Measurements from ENCODE around the gene SLC35D1.
"Not testable (repeated sequence)": the region's sequence is repeated elsewhere in the genome, so short reads cannot be mapped to it uniquely, and the experiment has no call there.

The SLC35D1 gene

DNA sequence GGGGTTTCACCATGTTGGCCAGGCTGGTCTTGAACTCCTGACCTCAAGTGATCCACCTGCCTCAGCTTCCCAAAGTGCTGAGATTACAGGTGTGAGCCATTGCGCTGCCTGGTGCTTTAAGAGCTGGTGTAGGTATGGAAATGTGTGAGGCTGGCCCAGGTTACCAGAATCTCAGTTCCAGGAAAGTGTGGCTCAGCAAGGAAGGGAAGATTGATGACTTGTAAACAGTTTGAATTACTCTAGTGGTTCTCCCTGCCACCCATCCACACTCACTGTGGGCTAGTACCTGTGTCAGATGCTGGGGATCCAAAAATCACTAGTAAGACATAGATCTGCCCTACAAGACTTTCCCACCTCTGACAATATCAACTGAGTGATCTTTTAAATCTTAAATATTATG lies 34.5 kb upstream of the SLC35D1 start:
- POLR2A ChIA-PET (ENCODE audit: low non-redundant PET) = no interaction called here
- TF ChIP-seq, protein P1, sequence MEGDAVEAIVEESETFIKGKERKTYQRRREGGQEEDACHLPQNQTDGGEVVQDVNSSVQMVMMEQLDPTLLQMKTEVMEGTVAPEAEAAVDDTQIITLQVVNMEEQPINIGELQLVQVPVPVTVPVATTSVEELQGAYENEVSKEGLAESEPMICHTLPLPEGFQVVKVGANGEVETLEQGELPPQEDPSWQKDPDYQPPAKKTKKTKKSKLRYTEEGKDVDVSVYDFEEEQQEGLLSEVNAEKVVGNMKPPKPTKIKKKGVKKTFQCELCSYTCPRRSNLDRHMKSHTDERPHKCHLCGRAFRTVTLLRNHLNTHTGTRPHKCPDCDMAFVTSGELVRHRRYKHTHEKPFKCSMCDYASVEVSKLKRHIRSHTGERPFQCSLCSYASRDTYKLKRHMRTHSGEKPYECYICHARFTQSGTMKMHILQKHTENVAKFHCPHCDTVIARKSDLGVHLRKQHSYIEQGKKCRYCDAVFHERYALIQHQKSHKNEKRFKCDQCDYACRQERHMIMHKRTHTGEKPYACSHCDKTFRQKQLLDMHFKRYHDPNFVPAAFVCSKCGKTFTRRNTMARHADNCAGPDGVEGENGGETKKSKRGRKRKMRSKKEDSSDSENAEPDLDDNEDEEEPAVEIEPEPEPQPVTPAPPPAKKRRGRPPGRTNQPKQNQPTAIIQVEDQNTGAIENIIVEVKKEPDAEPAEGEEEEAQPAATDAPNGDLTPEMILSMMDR (conservative IDR thresholded peaks at IDR 0.05; ENCODE audit: low read depth) = no peak
- CTCF ChIA-PET = no interaction called here

DNA sequence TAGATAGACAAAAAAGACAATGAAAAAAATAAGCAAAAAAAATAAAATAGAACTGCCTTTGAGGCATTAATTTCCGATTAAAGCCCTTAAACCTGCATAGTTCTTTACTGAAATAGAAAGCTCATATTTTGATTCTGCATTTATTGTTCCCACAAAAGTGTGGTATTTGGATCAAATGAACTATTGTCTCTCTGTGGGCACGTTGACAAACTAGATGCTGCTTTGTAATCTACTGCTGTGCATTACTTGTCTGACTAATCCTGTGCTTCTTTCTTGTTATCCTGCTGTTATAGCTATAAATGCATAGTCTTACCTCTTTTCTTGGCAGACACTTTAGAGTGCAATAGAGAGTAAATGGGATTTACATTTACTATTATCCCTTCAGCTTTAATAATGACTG lies 31.4 kb upstream of the SLC35D1 start:
- CTCF ChIA-PET = interaction anchor here (0.6 to 1.1 kb wide), 2 partner anchors 11 to 972 kb away, joined by 3 to 4 read pairs; no protein-coding TSS in a partner anchor
- POLR2A ChIA-PET (ENCODE audit: low non-redundant PET) = no interaction called here
- TF ChIP-seq, protein P1 (conservative IDR thresholded peaks at IDR 0.05; ENCODE audit: low read depth) = no peak
- DNase-seq (ENCODE audit: low spot score) = no peak
- H3K27ac ChIP-seq = no peak overlapping the region

More for the DNA sequence above, 34.5 kb upstream of the SLC35D1 start:
- H3K27ac ChIP-seq = no peak overlapping the region
- DNase-seq (ENCODE audit: low spot score) = no peak

DNA sequence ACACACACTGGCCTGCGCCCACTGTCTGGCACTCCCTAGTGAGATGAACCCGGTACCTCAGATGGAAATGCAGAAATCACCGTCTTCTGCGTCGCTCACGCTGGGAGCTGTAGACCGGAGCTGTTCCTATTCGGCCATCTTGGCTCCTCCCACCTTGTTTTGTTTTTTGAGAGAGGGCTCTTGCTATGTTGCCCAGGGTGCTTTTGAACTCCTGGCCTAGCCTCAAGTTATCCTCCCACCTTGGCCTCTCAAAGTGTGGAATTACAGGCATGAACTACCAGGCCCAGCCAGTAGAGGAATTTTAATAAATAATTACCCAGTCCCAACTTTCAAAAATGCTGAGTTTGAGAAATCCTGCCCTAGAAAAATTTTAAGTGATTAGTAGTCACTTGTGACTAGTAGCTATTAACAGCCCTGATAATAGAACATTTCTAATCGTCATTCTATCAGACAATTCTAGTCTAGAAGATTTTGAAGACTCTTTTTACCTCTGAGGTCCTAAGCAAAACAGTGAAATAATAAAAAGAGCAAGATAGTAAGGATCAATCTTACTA lies 30.9 kb upstream of the SLC35D1 start:
- TF ChIP-seq, protein P1 (conservative IDR thresholded peaks at IDR 0.05; ENCODE audit: low read depth) = no peak
- CTCF ChIA-PET = interaction anchor here (0.6 to 1.1 kb wide), 2 partner anchors 11 to 900 kb away, joined by 3 to 4 read pairs; no protein-coding TSS in a partner anchor
- POLR2A ChIA-PET (ENCODE audit: low non-redundant PET) = no interaction called here
- no peak for DNase-seq (ENCODE audit: low spot score)
- no peak overlapping the region; the same call in 1 of the 2 replicates for H3K27ac ChIP-seq

DNA sequence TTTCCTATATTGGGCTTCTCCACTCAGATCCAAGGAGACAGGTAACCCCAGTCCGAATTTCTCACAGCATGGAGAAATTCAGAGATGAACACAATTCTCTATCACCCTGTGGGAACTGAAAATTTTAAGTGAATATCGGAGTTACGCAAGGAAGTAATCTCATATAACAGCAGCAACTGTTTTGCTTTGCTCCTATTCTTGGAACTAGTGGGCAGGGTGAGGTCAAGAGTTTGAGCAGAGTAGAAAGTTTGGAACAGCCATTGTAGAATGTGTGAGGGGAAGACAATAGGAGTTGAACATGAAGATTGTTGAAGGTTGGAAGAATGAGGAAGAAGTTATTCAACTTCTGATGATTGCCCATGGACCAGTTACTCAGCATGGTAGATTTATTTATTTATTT lies 24.3 kb upstream of the SLC35D1 start:
- no peak overlapping the region for H3K27ac ChIP-seq
- TF ChIP-seq, protein P1 (conservative IDR thresholded peaks at IDR 0.05; ENCODE audit: low read depth) = no peak
- no peak for DNase-seq (ENCODE audit: low spot score)
- POLR2A ChIA-PET (ENCODE audit: low non-redundant PET) = no interaction called here
- CTCF ChIA-PET = interaction anchor here (0.6 kb wide), 1 partner anchor 375 kb away, joined by 5 read pairs; no protein-coding TSS in a partner anchor

DNA sequence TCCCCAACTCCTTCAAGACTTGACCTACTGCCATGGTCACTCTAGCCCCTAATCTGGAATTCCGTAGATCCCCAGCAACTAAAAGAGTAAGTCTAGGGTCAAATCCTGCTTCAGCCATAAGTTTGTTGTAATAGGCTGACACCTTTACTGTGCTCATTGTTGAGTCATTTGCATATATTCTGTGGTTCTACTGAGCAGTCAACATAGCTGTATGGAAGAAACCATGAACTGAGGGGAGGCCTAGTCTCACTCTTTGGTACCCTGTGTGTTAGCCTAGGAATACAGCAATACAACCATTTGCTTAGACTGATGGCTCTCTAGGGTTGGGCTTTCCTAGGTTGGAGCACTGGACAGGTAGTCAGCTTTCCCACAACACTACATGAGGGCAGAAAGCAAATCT lies 23.6 kb upstream of the SLC35D1 start:
- no peak for DNase-seq (ENCODE audit: low spot score)
- ChIA-PET POLR2A (ENCODE audit: low non-redundant PET) (no interaction called here), CTCF (interaction anchor here (0.6 to 0.7 kb wide), 2 partner anchors 26 to 376 kb away, joined by 3 to 5 read pairs; no protein-coding TSS in a partner anchor)
- TF ChIP-seq, protein P1 (conservative IDR thresholded peaks at IDR 0.05; ENCODE audit: low read depth) = no peak
- no peak overlapping the region for H3K27ac ChIP-seq

DNA sequence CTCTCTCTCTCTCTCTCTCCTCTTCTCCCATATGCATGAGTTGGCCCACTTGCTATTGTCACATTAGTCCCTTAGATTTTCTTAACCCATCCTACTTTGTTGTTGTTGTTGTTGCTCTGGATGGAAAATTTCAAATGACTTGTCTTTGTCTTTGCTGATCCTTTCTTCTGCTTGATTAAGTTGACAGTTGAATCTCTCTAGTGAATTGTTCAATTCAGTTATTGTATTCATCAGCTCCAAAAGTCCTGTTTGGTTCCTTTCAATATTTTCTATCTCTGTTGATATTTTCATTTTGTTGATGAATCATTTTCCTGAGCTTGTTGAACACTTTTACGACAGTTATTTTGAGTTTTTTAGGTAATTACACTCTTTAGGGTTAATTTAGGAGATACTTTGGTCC lies 18.8 kb upstream of the SLC35D1 start:
- TF ChIP-seq, protein P1 (conservative IDR thresholded peaks at IDR 0.05; ENCODE audit: low read depth) = no peak
- POLR2A ChIA-PET (ENCODE audit: low non-redundant PET) = no interaction called here
- H3K27ac ChIP-seq = no peak overlapping the region
- DNase-seq (ENCODE audit: low spot score) = no peak
- CTCF ChIA-PET = no interaction called here

DNA sequence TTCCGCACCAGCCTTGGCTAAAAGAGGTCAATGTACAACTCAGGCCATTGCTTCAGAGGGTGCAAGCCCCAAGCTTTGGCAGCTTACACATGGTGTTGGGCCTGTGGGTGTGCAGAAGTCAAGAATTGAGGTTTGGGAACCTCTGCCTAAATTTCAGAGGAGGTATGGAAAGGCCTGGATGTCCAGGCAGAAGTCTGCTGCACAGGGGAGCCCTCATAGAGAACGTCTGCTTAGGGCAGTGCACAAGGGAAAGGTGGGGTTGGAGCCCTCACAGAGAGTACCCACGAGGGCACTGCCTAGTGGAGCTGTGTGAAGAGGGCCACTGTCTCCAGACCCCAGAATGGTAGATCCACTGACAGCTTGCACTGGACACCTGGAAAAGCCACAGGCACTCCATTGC lies 13.7 kb upstream of the SLC35D1 start:
- POLR2A ChIA-PET (ENCODE audit: low non-redundant PET); CTCF ChIA-PET: not testable (repeated sequence)

More for the DNA sequence above, 13.7 kb upstream of the SLC35D1 start:
- not testable (repeated sequence) for DNase-seq (ENCODE audit: low spot score); H3K27ac ChIP-seq

Data from RWPE1 (cell line).